GM18507 (cell line): ENCODE results near the gene ASIC1.
A peak's percentile ranks its signal among the peaks of the same experiment; 100 is the strongest.

Source experiments
- DNase-seq: peaks from one replicate; pipeline ENCODE4 v3.0.0; 2011; ENCODE audit warnings: low read depth; ENCODE audit not compliant: insufficient read length; ENCODE audit errors: extremely low spot score
- FAIRE-seq: peaks from 2 replicates; lab custom pipeline; 2011; peaks lifted over from hg19 to GRCh38; lab: Jason Lieb, UNC

Gene ASIC1

GRCh38 chr12:50058743-50059312, 1.4 kb downstream of the ASIC1 start:
- no peak for DNase-seq
- FAIRE-seq: no peak

GRCh38 chr12:50059440-50060119, 2.2 kb downstream of the ASIC1 start:
- DNase-seq: no peak
- no peak for FAIRE-seq

- no peak for FAIRE-seq
These were observed 2.7 kb downstream of the ASIC1 start for GRCh38 chr12:50060120-50060468.

GRCh38 chr12:50061171-50061570, 3.8 kb downstream of the ASIC1 start:
- DNase-seq (no peak), FAIRE-seq (no peak)

More at GRCh38 chr12:50060120-50060468, 2.7 kb downstream of the ASIC1 start:
- DNase-seq: no peak

GRCh38 chr12:50061946-50062686, 4.7 kb downstream of the ASIC1 start:
- DNase-seq: no peak
- no peak for FAIRE-seq

- DNase-seq: no peak
- no peak for FAIRE-seq
These were observed 5.5 kb downstream of the ASIC1 start for GRCh38 chr12:50062728-50063460.

GRCh38 chr12:50065726-50066310, 8.4 kb downstream of the ASIC1 start:
- DNase-seq: no peak
- no peak for FAIRE-seq

- DNase-seq (no peak), FAIRE-seq (no peak)
These were observed 9.0 kb downstream of the ASIC1 start for GRCh38 chr12:50066402-50066801.

- DNase-seq (no peak), FAIRE-seq (no peak)
These were observed 11.7 kb downstream of the ASIC1 start for GRCh38 chr12:50069069-50069468.

GRCh38 chr12:50069539-50069938, 12.1 kb downstream of the ASIC1 start:
- FAIRE-seq (no peak), DNase-seq (no peak)

- FAIRE-seq (peak; percentile 89), DNase-seq (no peak)
These were observed 13.1 kb downstream of the ASIC1 start for GRCh38 chr12:50070314-50071060.

- DNase-seq: no peak
- FAIRE-seq: no peak
These were observed 15.0 kb downstream of the ASIC1 start for GRCh38 chr12:50072198-50072907.

GRCh38 chr12:50073206-50073605, 15.8 kb downstream of the ASIC1 start:
- no peak for DNase-seq
- FAIRE-seq: no peak

GRCh38 chr12:50073712-50074111, 16.3 kb downstream of the ASIC1 start:
- FAIRE-seq (no peak), DNase-seq (no peak)

- peak; percentile 92 for FAIRE-seq
- peak; percentile 72 for DNase-seq
These were observed 17.8 kb downstream of the ASIC1 start for GRCh38 chr12:50074936-50075807.

GRCh38 chr12:50075808-50076170, 18.4 kb downstream of the ASIC1 start:
- DNase-seq (no peak), FAIRE-seq (no peak)

- DNase-seq (no peak), FAIRE-seq (no peak)
These were observed 19.7 kb downstream of the ASIC1 start for GRCh38 chr12:50077099-50077498.

GRCh38 chr12:50078281-50078680, 20.9 kb downstream of the ASIC1 start:
- DNase-seq: no peak
- FAIRE-seq: no peak
